ENCODE results near the gene FBXL4. TPM values are rescaled to one million over a fixed set of nuclear protein-coding genes. Genes with fewer than 3 reads are reported as not detected.

The FBXL4 gene
- polyA plus RNA-seq, 1 of the 3 experiments (the other 2 are of a cell fraction): 8.1 TPM

- 23% methylated on average over 3 of the region's 3 CpGs for whole genome bisulfite sequencing (ENCODE audit: low lambda C conversion rate)
- Histone ChIP-seq H3K4me1 (ENCODE audit: control insufficient read depth in 1 of 2, insufficient read depth in 2 of 2, low read depth in 1 of 2, low read length in 1 of 2) (no peaks in the 10 kb centered on the region; a peak in 1 of 4 replicates), H3K4me2 (no peak overlapping the region), H2AFZ (ENCODE audit: low read depth) (no peak overlapping the region), H3K36me3 (replicated peaks in 1 of 2; ENCODE audit: control insufficient read depth in 1 of 2, insufficient read depth in 2 of 2, low read length in 1 of 2) (no peaks in the 10 kb centered on the region), H3K9ac (no peak overlapping the region), H3K4me3 (ENCODE audit: low read depth in 2 of 2, low read length in 1 of 2) (no peak overlapping the region), H3K9me2 (no peaks in the 10 kb centered on the region), H3F3A (replicated peaks; ENCODE audit: insufficient read depth) (no peaks in the 10 kb centered on the region), H3K79me2 (ENCODE audit: insufficient read depth) (no peaks in the 10 kb centered on the region), H3K27ac (ENCODE audit: low read depth in 2 of 2, low read length in 1 of 2) (no peak overlapping the region), H3K27me3 (ENCODE audit: insufficient read depth) (no peaks in the 10 kb centered on the region), H4K20me1 (ENCODE audit: insufficient read depth) (no peaks in the 10 kb centered on the region), H3K9me3 (no peaks in the 10 kb centered on the region)
- CTCF ChIA-PET: no interaction called here
- no peak for DNase-seq
- POLR2A ChIA-PET: no interaction called here
- no peak for TF ChIP-seq NRF1 (IDR thresholded peaks at IDR 0.05; ENCODE audit: low read depth, low read length)
- no peak for TF ChIP-seq TAF1 (IDR thresholded peaks at IDR 0.05; ENCODE audit: borderline replicate concordance, low read depth, low read length)
- no peak for TF ChIP-seq FOXJ3 (CRISPR knock-in tag; IDR thresholded peaks at IDR 0.05)
- no peak for TF ChIP-seq EP300 (IDR thresholded peaks at IDR 0.05; ENCODE audit: borderline replicate concordance in 1 of 2, low read depth in 1 of 2, low read length in 1 of 2)
- TF ChIP-seq USF2 (IDR thresholded peaks at IDR 0.05; ENCODE audit: borderline replicate concordance, low read depth, low read length): no peak
- TF ChIP-seq TEAD4 (IDR thresholded peaks at IDR 0.05; ENCODE audit: borderline replicate concordance, insufficient read depth): no peak
- 0 out of 2 replicates have a peak, but pooled peaks have one; percentile 10 for TF ChIP-seq PBX3 (IDR thresholded peaks at IDR 0.05)
- TF ChIP-seq RCOR1 (IDR thresholded peaks at IDR 0.05; ENCODE audit: low read length): no peak
- peak; percentile 6; the same call in 1 of the 2 replicates for TF ChIP-seq TCF12 (IDR thresholded peaks at IDR 0.05)
- TF ChIP-seq EZH2phosphoT487 (IDR thresholded peaks at IDR 0.05; ENCODE audit: borderline replicate concordance, low read depth): no peak
- no peak for TF ChIP-seq MXI1 (IDR thresholded peaks at IDR 0.05; ENCODE audit: low read depth, low read length)
- TF ChIP-seq FOXM1 (IDR thresholded peaks at IDR 0.05; ENCODE audit: low read depth): no peak
- TF ChIP-seq RAD21 (IDR thresholded peaks at IDR 0.05; ENCODE audit: low read length): no peak
- no peak for TF ChIP-seq GATA2 (CRISPR knock-in tag; IDR thresholded peaks at IDR 0.05)
- no peak for TF ChIP-seq MAX (IDR thresholded peaks at IDR 0.05; ENCODE audit: low read depth)
- TF ChIP-seq MEF2A (IDR thresholded peaks at IDR 0.05; ENCODE audit: borderline replicate concordance, low read depth): no peak
- TF ChIP-seq FOSL2 (IDR thresholded peaks at IDR 0.05; ENCODE audit: borderline replicate concordance, low read depth): peak; percentile 46; the same call in 1 of the 2 replicates
- peak; percentile 33; the same call in 1 of the 2 replicates for TF ChIP-seq ELF1 (IDR thresholded peaks at IDR 0.05)
- TF ChIP-seq CHD2 (IDR thresholded peaks at IDR 0.05; ENCODE audit: low read length, partially characterized antibody): no peak
- TF ChIP-seq SMC3 (IDR thresholded peaks at IDR 0.05; ENCODE audit: low read depth, low read length): no peak
- TF ChIP-seq REST (IDR thresholded peaks at IDR 0.05; ENCODE audit: low read depth, low read length): no peak
- TF ChIP-seq JUND (IDR thresholded peaks at IDR 0.05): peak; percentile 39; the same call in 1 of the 2 replicates
- TF ChIP-seq ZBTB33 (IDR thresholded peaks at IDR 0.05; ENCODE audit: borderline replicate concordance, low read depth): no peak
- peak; percentile 41; the same call in 1 of the 2 replicates for TF ChIP-seq NFIC (IDR thresholded peaks at IDR 0.05; ENCODE audit: borderline replicate concordance)
- no peak for TF ChIP-seq POLR2AphosphoS5 (IDR thresholded peaks at IDR 0.05; ENCODE audit: low read depth, low read length)
- TF ChIP-seq RXRA (IDR thresholded peaks at IDR 0.05; ENCODE audit: borderline replicate concordance, low read depth): no peak
- TF ChIP-seq GABPA (IDR thresholded peaks at IDR 0.05; ENCODE audit: low read depth): no peak
- TF ChIP-seq SIN3A (IDR thresholded peaks at IDR 0.05; ENCODE audit: borderline replicate concordance, low read depth, low read length): no peak
- TF ChIP-seq YY1 (IDR thresholded peaks at IDR 0.05; ENCODE audit: low read depth): no peak
- no peak for TF ChIP-seq RFX5 (IDR thresholded peaks at IDR 0.05; ENCODE audit: low read length)
These were observed 9.7 kb upstream of the FBXL4 start for GRCh38 chr6:98957450-98957849.
